ENCODE results near the gene SCD5.

The SCD5 gene

GRCh38 chr4:82618103-82618720 is 180.4 kb downstream of the SCD5 start:
- DNase-seq (ENCODE audit: low read depth in 1 of 2, low spot score in 1 of 2), result no peak
- Histone ChIP-seq H3K27ac (replicated peaks) (no peak overlapping the region), H3K27me3 (ENCODE audit: insufficient read depth, poor library complexity, severe bottlenecking) (no peaks in the 10 kb centered on the region), H3K4me3 (replicated peaks; ENCODE audit: insufficient read depth, low read length) (no peak overlapping the region)
- TF ChIP-seq POLR2AphosphoS5 (IDR thresholded peaks at IDR 0.05; ENCODE audit: low read depth), result no peak
- no peak for TF ChIP-seq REST (IDR thresholded peaks at IDR 0.05; ENCODE audit: insufficient replicate concordance, low read depth)
- no peak for TF ChIP-seq SPI1 (IDR thresholded peaks at IDR 0.05; ENCODE audit: borderline replicate concordance, low read depth)
- no peak for TF ChIP-seq CTCF (IDR thresholded peaks at IDR 0.05; ENCODE audit: insufficient read depth, low read length)

- H3K4me3 ChIP-seq (replicated peaks; ENCODE audit: insufficient read depth, low read length), result no peak overlapping the region
- no peak overlapping the region for H3K27ac ChIP-seq (replicated peaks)
- H3K27me3 ChIP-seq (ENCODE audit: insufficient read depth, poor library complexity, severe bottlenecking), result no peaks in the 10 kb centered on the region
- no peak for DNase-seq (ENCODE audit: low read depth in 1 of 2, low spot score in 1 of 2)
- TF ChIP-seq GABPA (IDR thresholded peaks at IDR 0.05; ENCODE audit: low read depth), result no peak
- no peak for TF ChIP-seq POLR2AphosphoS5 (IDR thresholded peaks at IDR 0.05; ENCODE audit: low read depth)
- no peak for TF ChIP-seq REST (IDR thresholded peaks at IDR 0.05; ENCODE audit: insufficient replicate concordance, low read depth)
- TF ChIP-seq CTCF (IDR thresholded peaks at IDR 0.05; ENCODE audit: insufficient read depth, low read length), result no peak
- TF ChIP-seq SPI1 (IDR thresholded peaks at IDR 0.05; ENCODE audit: borderline replicate concordance, low read depth), result no peak
These were observed 183.7 kb downstream of the SCD5 start for GRCh38 chr4:82614838-82615449.

GRCh38 chr4:82613121-82613520 is 185.5 kb downstream of the SCD5 start:
- TF ChIP-seq REST (IDR thresholded peaks at IDR 0.05; ENCODE audit: insufficient replicate concordance, low read depth), result no peak
- TF ChIP-seq SPI1 (IDR thresholded peaks at IDR 0.05; ENCODE audit: borderline replicate concordance, low read depth), result no peak
- TF ChIP-seq POLR2AphosphoS5 (IDR thresholded peaks at IDR 0.05; ENCODE audit: low read depth), result no peak
- TF ChIP-seq CTCF (IDR thresholded peaks at IDR 0.05; ENCODE audit: insufficient read depth, low read length), result no peak
- TF ChIP-seq GABPA (IDR thresholded peaks at IDR 0.05; ENCODE audit: low read depth), result no peak
- no peak for DNase-seq (ENCODE audit: low read depth in 1 of 2, low spot score in 1 of 2)
- no peak overlapping the region for H3K4me3 ChIP-seq (replicated peaks; ENCODE audit: insufficient read depth, low read length)
- H3K27me3 ChIP-seq (ENCODE audit: insufficient read depth, poor library complexity, severe bottlenecking), result no peaks in the 10 kb centered on the region
- no peak overlapping the region for H3K27ac ChIP-seq (replicated peaks)

Data from HL-60 (cell line).